H9 (cell line): ENCODE results near the gene NOP53. TPM values are rescaled to one million over a fixed set of nuclear protein-coding genes. Genes with fewer than 3 reads are reported as not detected.

Experiments
- DNase-seq: peaks from one replicate; pipeline ENCODE4 v3.0.0-alpha.2; 2017
- H2AFZ ChIP-seq: one replicate; pipeline ENCODE4 v1.6.1; 2013; ENCODE audit warnings: mild to moderate bottlenecking, low read length, control low read depth, moderate library complexity
- H2AK5ac ChIP-seq: 2 replicates; pipeline ENCODE4 v1.6.1; 2013; ENCODE audit warnings: low read length, control low read depth, mixed read lengths; ENCODE audit not compliant: insufficient read length
- H2BK120ac ChIP-seq: one replicate; pipeline ENCODE4 v1.6.1; 2013; ENCODE audit warnings: low read depth, mild to moderate bottlenecking, low read length, control low read depth, inconsistent platforms; ENCODE audit not compliant: poor library complexity, severe bottlenecking
- H2BK12ac ChIP-seq: 2 replicates; pipeline ENCODE4 v1.6.1; 2013; ENCODE audit warnings: low read length, control low read depth, mixed read lengths, low read depth; ENCODE audit not compliant: insufficient read length
- H2BK15ac ChIP-seq: 2 replicates; pipeline ENCODE4 v1.6.1; 2013; ENCODE audit warnings: low read depth, low read length, control low read depth
- H2BK20ac ChIP-seq: one replicate; pipeline ENCODE4 v1.6.1; 2013; ENCODE audit warnings: low read depth, mild to moderate bottlenecking, low read length, control low read depth, inconsistent platforms; ENCODE audit not compliant: poor library complexity, severe bottlenecking
- H2BK5ac ChIP-seq: 2 replicates; pipeline ENCODE4 v1.6.1; 2013; ENCODE audit warnings: low read length, control low read depth, mixed read lengths; ENCODE audit not compliant: insufficient read length
- H3K14ac ChIP-seq: 2 replicates; pipeline ENCODE4 v1.6.1; 2013; ENCODE audit warnings: low read length, control low read depth; ENCODE audit not compliant: insufficient read depth
- H3K18ac ChIP-seq: 2 replicates; pipeline ENCODE4 v1.6.1; 2013; ENCODE audit warnings: low read depth, mild to moderate bottlenecking, mixed read lengths, low read length, control low read depth; ENCODE audit not compliant: insufficient read length
- H3K23ac ChIP-seq: 2 replicates; pipeline ENCODE4 v1.6.1; 2013; ENCODE audit warnings: low read length, control low read depth, mixed read lengths, low read depth; ENCODE audit not compliant: insufficient read length
- H3K23me2 ChIP-seq: 2 replicates; pipeline ENCODE4 v1.6.1; 2013; ENCODE audit warnings: low read depth, mild to moderate bottlenecking, mixed read lengths, low read length, control low read depth; ENCODE audit not compliant: insufficient read length, poor library complexity, severe bottlenecking
- H3K27ac ChIP-seq: 2 replicates; pipeline ENCODE4 v1.5.1; 2013; ENCODE audit warnings: low read length, control low read depth, mixed read lengths, low read depth; ENCODE audit not compliant: insufficient read length
- H3K27me3 ChIP-seq: 2 replicates; pipeline ENCODE4 v1.6.1; 2013; ENCODE audit warnings: low read length, control low read depth, inconsistent platforms; ENCODE audit not compliant: insufficient read depth
- H3K4ac ChIP-seq: 2 replicates; pipeline ENCODE4 v1.6.1; 2013; ENCODE audit warnings: low read depth, mild to moderate bottlenecking, control low read depth, inconsistent platforms, low read length, moderate library complexity
- H3K4me1 ChIP-seq: 2 replicates; pipeline ENCODE4 v1.6.1; 2013; ENCODE audit warnings: low read length, control low read depth, inconsistent platforms; ENCODE audit not compliant: insufficient read depth
- H3K4me2 ChIP-seq: 2 replicates; pipeline ENCODE4 v1.6.1; 2013; ENCODE audit warnings: low read length, control low read depth, mixed read lengths; ENCODE audit not compliant: insufficient read length, insufficient read depth
- H3K56ac ChIP-seq: 2 replicates; pipeline ENCODE4 v1.6.1; 2013; ENCODE audit warnings: low read depth, mild to moderate bottlenecking, mixed read lengths, low read length, control low read depth; ENCODE audit not compliant: insufficient read length
- H3K79me1 ChIP-seq: 2 replicates; pipeline ENCODE4 v1.6.1; 2013; ENCODE audit warnings: low read depth, mild to moderate bottlenecking, moderate library complexity, low read length, control low read depth, inconsistent platforms; ENCODE audit not compliant: insufficient read depth, poor library complexity, severe bottlenecking
- H3K79me2 ChIP-seq: 2 replicates; pipeline ENCODE4 v1.6.1; 2013; ENCODE audit warnings: low read length, control low read depth, inconsistent platforms; ENCODE audit not compliant: insufficient read depth
- H3K9ac ChIP-seq: 2 replicates; pipeline ENCODE4 v1.6.1; 2013; ENCODE audit warnings: low read length, control low read depth, mixed read lengths; ENCODE audit not compliant: insufficient read length; ENCODE audit errors: extremely low read depth
- H3K9me3 ChIP-seq: one replicate; pipeline ENCODE4 v1.6.1; 2013; ENCODE audit warnings: low read depth, low read length, inconsistent platforms; ENCODE audit not compliant: control insufficient read depth
- H3T11ph ChIP-seq: one replicate; pipeline ENCODE4 v1.6.1; 2013; ENCODE audit warnings: mild to moderate bottlenecking, low read length, control low read depth, inconsistent platforms
- H4K20me1 ChIP-seq: one replicate; pipeline ENCODE4 v1.6.1; 2013; ENCODE audit not compliant: control insufficient read depth, insufficient read length, insufficient read depth
- H4K5ac ChIP-seq: 2 replicates; pipeline ENCODE4 v1.6.1; 2013; ENCODE audit warnings: low read depth, mild to moderate bottlenecking, mixed read lengths, low read length, control low read depth; ENCODE audit not compliant: insufficient read length
- H4K8ac ChIP-seq: replicated peaks from 2 replicates; pipeline ENCODE4 v1.6.1; 2013; ENCODE audit warnings: low read length, control low read depth, mixed read lengths, low read depth; ENCODE audit not compliant: insufficient read length
- H4K91ac ChIP-seq: 2 replicates; pipeline ENCODE4 v1.6.1; 2013; ENCODE audit warnings: low read depth, mild to moderate bottlenecking, moderate library complexity, mixed read lengths, low read length, control low read depth; ENCODE audit not compliant: insufficient read length
- H3K27ac Mint-ChIP-seq, 3 experiments: 2 replicates in 2 of 3; 3 replicates in 1 of 3; pipeline ENCODE4 v1.8.0; 2020 to 2021; ENCODE audit warnings: mixed read lengths in 3 of 3, mild to moderate bottlenecking in 1 of 3, moderate library complexity in 1 of 3
- H3K27me3 Mint-ChIP-seq: 2 replicates; pipeline ENCODE4 v1.8.0; 2021; ENCODE audit warnings: low read depth, mild to moderate bottlenecking, moderate library complexity, mixed read lengths
- H3K36me3 Mint-ChIP-seq, 3 experiments: 2 replicates in 2 of 3; 3 replicates in 1 of 3; pipeline ENCODE4 v1.8.0; 2020 to 2021; ENCODE audit warnings: low read depth in 3 of 3, mixed read lengths in 3 of 3; ENCODE audit not compliant: insufficient read depth in 1 of 3
- H3K4me1 Mint-ChIP-seq, 2 experiments: 2 replicates each; pipeline ENCODE4 v1.8.0; 2020; ENCODE audit warnings: mixed read lengths in 2 of 2
- H3K4me3 Mint-ChIP-seq, 2 experiments: 2 replicates in 1 of 2; 3 replicates in 1 of 2; pipeline ENCODE4 v1.8.0; 2020 to 2021; ENCODE audit warnings: mild to moderate bottlenecking in 2 of 2, mixed read lengths in 2 of 2, moderate library complexity in 1 of 2
- H3K9me3 Mint-ChIP-seq, 2 experiments: 2 replicates in 1 of 2; 3 replicates in 1 of 2; pipeline ENCODE4 v1.8.0; 2020; ENCODE audit warnings: mild to moderate bottlenecking in 2 of 2, mixed read lengths in 2 of 2, moderate library complexity in 1 of 2
- CTCF ChIP-seq: fragments of 200-600 bp; sonication (generic); conservative IDR thresholded peaks from 3 replicates; pipeline ENCODE4 v1.8.0; 2021; ENCODE audit warnings: antibody characterized with exemption, mild to moderate bottlenecking
- WGBS: extraction: QIAGEN DNeasy Blood & Tissue Kit; methylation state at CpG from one replicate; pipeline ENCODE4 v1.1.7; 2013; ENCODE audit warnings: missing lambda C conversion rate, low lambda C conversion rate, mixed read lengths; ENCODE audit not compliant: insufficient read length; ENCODE audit errors: extremely low coverage; 5-methylcytosine and 5-hydroxymethylcytosine counted together
- total RNA-seq: library from RNA; stranded (reverse); gene quantifications from 2 replicates; pipeline ENCODE4 v1.2.1, GENCODE V29; 2021

NOP53 gene
- total RNA-seq, 1 experiment from 2014 or later, result 325 TPM

GRCh38 chr19:47704024-47704423, 41.3 kb upstream of the NOP53 start:
- no peak overlapping the region for H2AFZ ChIP-seq
- no peaks in the 10 kb centered on the region for H3K27me3 ChIP-seq
- no peak overlapping the region for H2BK20ac ChIP-seq
- no peaks in the 10 kb centered on the region for H3K79me2 ChIP-seq
- H2BK5ac ChIP-seq, result no peak overlapping the region
- no peak overlapping the region for H3K9ac ChIP-seq
- no CpG with 5 or more reads among the region's 11 CpGs for WGBS
- H2BK12ac ChIP-seq, result no peak overlapping the region
- H4K8ac ChIP-seq, result no peak overlapping the region
- Mint-ChIP-seq H3K9me3 (no peaks in the 10 kb centered on the region; a peak in 1 of 5 replicates), H3K27ac (no peak overlapping the region), H3K4me1 (peaks cover 0 to 4% of the 10 kb centered on the region in 2 experiments; a peak in 1 of 4 replicates), H3K36me3 (peaks cover 9 to 36% (median 35%) of the 10 kb centered on the region in 3 experiments; a peak in 6 of 7 replicates), H3K4me3 (no peak overlapping the region), H3K27me3 (peaks cover 4% of the 10 kb centered on the region; the same call in 1 of the 2 replicates)
- no peak for DNase-seq
- no peak for TF ChIP-seq CTCF
- H3K14ac ChIP-seq, result no peak overlapping the region
- no peaks in the 10 kb centered on the region for H3K9me3 ChIP-seq
- no peak overlapping the region for H4K5ac ChIP-seq
- no peak overlapping the region for H2BK120ac ChIP-seq
- H3K79me1 ChIP-seq, result no peaks in the 10 kb centered on the region
- H3K4me2 ChIP-seq, result no peak overlapping the region
- H3K18ac ChIP-seq, result no peak overlapping the region
- no peak overlapping the region for H3K23ac ChIP-seq
- no peaks in the 10 kb centered on the region for H3K23me2 ChIP-seq
- H4K91ac ChIP-seq, result no peak overlapping the region
- H2BK15ac ChIP-seq, result no peak overlapping the region
- H3K4me1 ChIP-seq, result no peaks in the 10 kb centered on the region
- H3K27ac ChIP-seq, result no peak overlapping the region
- no peak overlapping the region for H3K56ac ChIP-seq
- H3K4ac ChIP-seq, result no peak overlapping the region
- no peak overlapping the region for H3T11ph ChIP-seq
- no peaks in the 10 kb centered on the region for H4K20me1 ChIP-seq
- no peak overlapping the region for H2AK5ac ChIP-seq
